ENCODE measurements around the gene FILIP1L.

GRCh38 chr3:100120012-100120411 lies 5.7 kb upstream of the FILIP1L start:
- no peak for TF ChIP-seq CTCF (IDR thresholded peaks at IDR 0.05; ENCODE audit: low read length)
- no peak for TF ChIP-seq EZH2phosphoT487 (IDR thresholded peaks at IDR 0.05; ENCODE audit: low read length)

Data from MM.1S (cell line).